T-helper 1 cell treated with Interleukin-12 subunit alpha and Interleukin-12 subunit beta and Interleukin-4 antibody, amounts not matched to agents 30 μg/mL and 1 μg/mL, for 36 hours (primary cell): ENCODE measurements around the gene NR2F6.

ENCODE experiments used
- H3K27ac Mint-ChIP-seq: one replicate; pipeline ENCODE4 v1.8.0; 2021; ENCODE audit warnings: mild to moderate bottlenecking, mixed read lengths
- H3K27me3 Mint-ChIP-seq: one replicate; pipeline ENCODE4 v1.8.0; 2021; ENCODE audit warnings: low read depth, mixed read lengths
- H3K36me3 Mint-ChIP-seq: one replicate; pipeline ENCODE4 v1.8.0; 2021; ENCODE audit warnings: low read depth, mixed read lengths
- H3K4me1 Mint-ChIP-seq: one replicate; pipeline ENCODE4 v1.8.0; 2021; ENCODE audit warnings: low read depth, mixed read lengths
- H3K4me3 Mint-ChIP-seq: one replicate; pipeline ENCODE4 v1.8.0; 2021; ENCODE audit warnings: mild to moderate bottlenecking, moderate library complexity, mixed read lengths
- H3K9me3 Mint-ChIP-seq: one replicate; pipeline ENCODE4 v1.8.0; 2021; ENCODE audit warnings: mixed read lengths

NR2F6 gene

DNA sequence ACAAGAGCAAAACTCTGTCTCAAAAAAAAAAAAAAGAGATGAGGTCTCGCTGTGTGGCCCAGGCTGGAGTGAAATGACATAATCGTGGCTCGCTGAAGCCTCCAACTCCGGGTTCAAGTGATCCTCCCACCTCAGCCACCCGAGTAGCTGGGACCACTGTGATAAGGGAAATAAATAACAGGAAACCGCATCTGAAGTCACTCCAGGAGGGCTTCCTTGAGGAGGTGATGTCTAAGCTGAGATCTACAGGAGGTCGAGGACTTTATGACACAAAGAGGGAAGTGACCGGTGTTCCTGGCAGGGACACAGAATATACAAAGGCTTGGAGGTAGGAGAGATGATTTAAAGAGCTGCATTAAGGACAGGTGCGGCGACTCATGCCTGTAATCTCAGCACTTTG is 8.9 kb upstream of the NR2F6 start:
- Mint-ChIP-seq H3K9me3 (no peaks in the 10 kb centered on the region), H3K4me1 (no peaks in the 10 kb centered on the region), H3K27me3 (no peaks in the 10 kb centered on the region), H3K36me3 (no peaks in the 10 kb centered on the region), H3K4me3 (no peak overlapping the region), H3K27ac (no peak overlapping the region)

DNA sequence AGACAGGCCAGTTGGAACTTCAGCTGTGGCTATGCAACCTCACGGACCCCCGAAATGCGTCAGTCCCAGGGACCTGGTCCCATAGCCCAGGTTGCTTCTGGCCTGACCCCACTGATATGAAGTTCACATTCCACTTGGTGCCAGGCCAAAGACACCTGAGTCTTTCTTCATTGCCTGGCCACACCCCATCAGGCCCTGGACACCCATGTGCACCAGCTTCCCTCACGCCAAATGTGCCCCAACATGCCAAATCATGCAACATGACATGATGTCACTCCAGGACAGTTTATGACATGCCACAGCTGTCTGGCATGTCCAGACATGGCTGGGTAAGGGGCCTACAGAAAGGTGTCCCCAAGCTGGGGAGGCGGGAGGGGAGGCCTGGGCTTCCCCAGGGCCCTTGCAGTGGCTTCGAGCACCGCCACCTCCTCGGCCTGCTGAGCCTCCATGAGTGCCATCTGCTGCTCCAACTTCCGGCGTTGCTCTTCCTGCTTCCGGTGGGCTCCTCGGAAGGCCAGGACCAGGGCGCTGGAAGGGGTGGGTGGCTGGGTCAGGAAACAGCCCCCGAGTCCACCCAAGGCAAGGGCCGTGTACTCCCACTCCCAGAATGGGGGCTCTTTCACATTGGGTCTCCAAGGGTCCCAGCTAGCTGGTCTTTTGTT is 4.3 kb upstream of the NR2F6 start:
- no peaks in the 10 kb centered on the region for H3K36me3 Mint-ChIP-seq
- H3K27me3 Mint-ChIP-seq: peaks cover 8% of the 10 kb centered on the region
- peaks cover 6% of the 10 kb centered on the region for H3K4me1 Mint-ChIP-seq
- no peak overlapping the region for H3K4me3 Mint-ChIP-seq
- H3K27ac Mint-ChIP-seq: no peak overlapping the region
- H3K9me3 Mint-ChIP-seq: no peaks in the 10 kb centered on the region

DNA sequence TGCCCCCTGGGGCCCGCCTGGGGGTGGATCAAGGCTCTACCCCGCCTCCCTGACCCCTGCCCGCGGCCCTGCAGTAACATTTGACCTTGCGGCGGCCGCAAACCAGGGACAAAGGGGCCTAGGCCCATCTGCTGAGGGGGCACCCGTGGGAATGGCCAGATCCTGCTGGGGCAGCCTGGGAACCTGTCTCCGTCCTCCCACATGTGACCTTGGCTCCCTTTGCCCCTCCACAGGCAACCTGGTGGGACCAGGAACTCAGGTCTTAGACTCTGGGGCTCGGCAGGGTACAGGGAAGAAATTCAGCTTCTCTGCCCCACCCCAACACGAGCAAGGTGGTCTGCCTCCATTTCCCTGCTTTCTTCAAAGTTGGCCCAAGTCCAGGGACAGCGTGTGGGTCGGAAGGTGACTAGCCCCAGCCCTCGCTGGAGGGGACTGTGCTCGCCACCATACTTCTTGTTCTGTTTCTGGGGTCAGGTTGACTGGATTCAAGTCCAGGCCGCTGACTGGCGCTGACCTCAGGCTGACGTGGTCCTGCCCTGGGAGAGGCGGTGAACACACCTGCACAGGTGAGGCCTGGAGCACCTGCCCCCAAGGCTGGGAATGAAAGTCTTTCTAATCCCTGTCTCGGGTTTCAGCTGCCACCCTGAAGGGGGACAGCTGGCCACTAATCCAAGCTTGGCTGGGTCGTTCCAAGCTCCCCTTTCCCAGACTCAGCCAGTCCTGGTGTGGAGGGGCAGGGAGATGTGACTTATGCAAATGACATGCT is 2.5 kb upstream of the NR2F6 start:
- peaks cover 8% of the 10 kb centered on the region for H3K27me3 Mint-ChIP-seq
- H3K9me3 Mint-ChIP-seq: no peaks in the 10 kb centered on the region
- no peak overlapping the region for H3K27ac Mint-ChIP-seq
- peaks cover 6% of the 10 kb centered on the region for H3K4me1 Mint-ChIP-seq
- H3K4me3 Mint-ChIP-seq: no peak overlapping the region
- no peaks in the 10 kb centered on the region for H3K36me3 Mint-ChIP-seq

DNA sequence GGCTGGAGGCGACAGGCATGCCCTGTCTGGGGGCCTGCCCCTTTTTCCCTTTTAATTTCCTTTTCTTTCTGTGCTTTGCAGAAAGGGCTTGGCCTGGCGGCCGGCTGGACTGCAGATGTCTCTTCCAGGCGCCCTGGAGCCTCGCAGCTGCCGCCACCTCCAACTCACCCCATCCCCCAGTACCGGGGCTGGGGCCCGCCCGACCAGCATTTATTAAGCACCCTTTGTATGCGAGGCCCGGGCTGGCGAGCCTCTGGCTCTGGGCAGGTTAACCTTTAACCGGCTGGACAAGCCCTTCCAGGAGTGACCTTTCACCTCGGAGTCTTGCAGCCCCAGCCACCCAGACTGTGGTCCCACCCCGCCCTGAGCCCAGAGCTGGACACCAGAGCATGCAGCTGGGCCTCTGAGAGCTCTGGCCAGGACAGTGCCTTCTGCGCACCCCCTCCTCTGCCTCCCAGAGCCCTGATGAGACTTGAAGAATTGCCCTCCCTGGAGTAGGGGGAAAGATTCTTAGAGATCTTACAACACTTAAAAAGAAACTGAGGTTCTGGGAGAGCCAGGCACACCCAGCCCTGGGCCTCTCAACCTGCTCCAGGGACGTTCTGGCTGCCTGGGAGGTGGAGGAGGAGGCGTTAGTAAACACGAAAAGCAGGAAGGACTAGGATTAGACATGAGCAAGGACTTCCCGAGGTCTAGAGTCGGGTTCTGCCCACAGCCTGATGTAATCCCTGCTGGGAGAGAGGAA is 1.1 kb upstream of the NR2F6 start:
- Mint-ChIP-seq H3K27ac (no peak overlapping the region), H3K4me1 (peaks cover 6% of the 10 kb centered on the region), H3K36me3 (no peaks in the 10 kb centered on the region), H3K9me3 (no peaks in the 10 kb centered on the region), H3K27me3 (peaks cover 8% of the 10 kb centered on the region), H3K4me3 (peak overlapping the region; percentile 60)

DNA sequence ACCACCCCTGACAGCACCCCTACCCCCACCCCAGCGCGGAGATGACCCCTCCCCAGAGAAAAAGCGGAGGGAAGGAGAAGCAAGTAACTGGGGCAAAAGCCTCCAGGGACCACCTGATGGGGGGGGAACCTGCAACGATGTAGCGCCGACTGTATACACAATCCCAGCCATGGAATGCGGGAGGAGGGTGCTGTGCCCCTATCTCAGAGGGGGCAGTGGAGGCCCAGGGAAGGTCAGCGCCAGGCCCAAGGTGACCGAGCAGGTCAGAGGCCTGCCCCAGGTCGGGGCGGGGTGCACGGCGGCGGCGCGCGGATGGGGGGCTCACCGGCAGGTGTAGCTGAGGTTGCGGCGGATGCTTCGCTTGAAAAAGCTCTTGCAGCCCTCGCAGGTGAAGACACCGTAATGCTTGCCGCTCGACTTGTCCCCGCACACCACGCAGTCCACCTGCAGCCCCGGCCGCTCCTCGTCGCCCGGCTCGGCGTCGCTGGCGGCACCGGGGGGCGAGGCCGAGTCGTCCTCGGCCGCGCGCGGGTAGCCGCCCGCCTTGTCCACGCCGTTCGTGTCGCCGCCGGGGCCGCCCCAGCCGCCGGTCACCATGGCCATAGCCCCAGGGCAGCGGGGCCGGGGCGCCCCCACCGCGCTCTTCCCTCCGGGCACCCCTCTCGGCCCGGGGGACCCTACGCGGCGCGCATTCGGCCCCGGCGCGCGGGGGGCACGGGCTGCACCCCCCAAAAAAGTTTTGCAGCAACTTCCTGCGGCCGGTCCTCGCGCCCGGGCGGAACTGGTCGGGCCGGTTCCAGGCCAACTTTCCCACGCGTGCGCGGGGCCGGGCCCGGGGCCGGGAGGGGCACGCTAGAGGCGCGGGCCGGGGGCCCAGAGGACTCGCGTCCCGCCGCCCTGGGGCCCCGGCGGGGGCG is 843 bp downstream of the NR2F6 start:
- Mint-ChIP-seq H3K4me3 (peak overlapping the region; percentile 34), H3K9me3 (no peaks in the 10 kb centered on the region), H3K4me1 (peaks cover 6% of the 10 kb centered on the region), H3K27ac (no peak overlapping the region), H3K36me3 (no peaks in the 10 kb centered on the region), H3K27me3 (peaks cover 8% of the 10 kb centered on the region)

DNA sequence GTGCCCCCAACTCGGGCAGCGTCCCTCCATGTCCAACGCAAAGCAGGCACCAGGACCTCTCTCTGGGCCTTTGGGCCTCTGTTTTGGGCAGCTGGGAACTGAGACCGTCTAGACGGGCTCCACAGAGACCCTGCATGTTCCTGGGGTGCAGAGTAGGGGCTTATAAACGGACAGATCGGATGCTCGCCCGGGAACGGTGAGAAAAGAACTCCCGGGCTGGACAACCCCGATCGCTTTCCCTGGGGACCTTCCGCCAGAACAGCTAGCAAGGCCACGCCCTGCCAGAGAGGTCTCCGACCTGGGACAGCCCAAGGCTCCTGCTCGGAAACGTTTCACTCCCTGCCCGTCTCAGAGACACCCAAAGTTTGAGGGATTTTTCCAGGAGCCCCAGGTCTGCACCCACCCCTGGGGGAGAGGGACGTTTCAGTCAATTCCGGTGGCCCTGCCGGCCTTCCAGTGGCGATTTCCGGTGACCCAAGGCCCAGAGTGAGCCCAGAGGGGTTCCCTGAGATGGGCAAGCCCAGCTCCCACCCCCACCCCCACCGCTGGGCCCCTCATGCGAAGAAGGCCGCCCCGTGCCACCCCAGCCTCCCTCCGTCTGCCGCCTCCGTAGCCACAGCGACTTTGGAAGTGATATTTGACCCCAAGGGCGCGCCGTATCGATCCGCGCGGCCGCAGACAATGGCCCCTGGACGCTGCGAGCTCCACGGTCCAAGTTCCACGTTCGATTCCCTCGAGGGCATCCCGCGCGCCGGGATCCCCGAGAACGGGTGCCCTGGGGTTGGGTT is 1.7 kb downstream of the NR2F6 start:
- H3K4me3 Mint-ChIP-seq: peak overlapping the region; percentile 34
- H3K27me3 Mint-ChIP-seq: peaks cover 8% of the 10 kb centered on the region
- H3K4me1 Mint-ChIP-seq: peaks cover 6% of the 10 kb centered on the region
- no peaks in the 10 kb centered on the region for H3K9me3 Mint-ChIP-seq
- H3K36me3 Mint-ChIP-seq: no peaks in the 10 kb centered on the region
- H3K27ac Mint-ChIP-seq: no peak overlapping the region

DNA sequence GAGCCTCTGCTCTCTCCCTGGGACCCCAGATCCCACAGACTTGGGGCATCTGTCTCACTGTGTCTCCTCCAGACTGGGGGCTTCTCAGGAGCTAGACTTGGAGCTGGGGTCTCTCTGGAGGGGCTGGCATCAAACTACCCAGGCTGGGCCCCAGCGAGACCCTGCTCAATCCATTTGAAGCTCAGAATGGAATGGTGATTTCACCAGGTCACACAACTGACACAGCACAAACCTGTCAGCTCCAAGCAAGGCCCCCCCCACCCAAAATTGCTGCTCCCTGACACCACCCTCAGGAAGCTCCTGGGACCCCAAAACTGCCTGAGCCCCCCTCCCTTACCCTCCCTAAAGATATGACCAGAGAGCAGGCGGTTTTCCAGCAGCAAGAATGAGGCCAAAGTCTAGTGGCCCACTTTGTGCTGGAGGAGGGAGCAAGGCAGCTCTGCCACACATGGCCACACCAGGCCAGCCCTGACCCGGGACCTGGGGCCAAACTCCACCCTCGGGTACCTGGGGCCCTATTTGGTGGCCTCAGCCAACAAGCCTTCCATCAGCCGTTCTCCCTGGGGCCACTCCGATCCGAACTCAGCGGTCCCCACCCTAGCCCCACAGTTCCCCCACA is 2.4 kb downstream of the NR2F6 start:
- Mint-ChIP-seq H3K9me3 (no peaks in the 10 kb centered on the region), H3K4me1 (peaks cover 6% of the 10 kb centered on the region), H3K27ac (no peak overlapping the region), H3K36me3 (no peaks in the 10 kb centered on the region), H3K27me3 (peaks cover 8% of the 10 kb centered on the region), H3K4me3 (peak overlapping the region; percentile 31)

DNA sequence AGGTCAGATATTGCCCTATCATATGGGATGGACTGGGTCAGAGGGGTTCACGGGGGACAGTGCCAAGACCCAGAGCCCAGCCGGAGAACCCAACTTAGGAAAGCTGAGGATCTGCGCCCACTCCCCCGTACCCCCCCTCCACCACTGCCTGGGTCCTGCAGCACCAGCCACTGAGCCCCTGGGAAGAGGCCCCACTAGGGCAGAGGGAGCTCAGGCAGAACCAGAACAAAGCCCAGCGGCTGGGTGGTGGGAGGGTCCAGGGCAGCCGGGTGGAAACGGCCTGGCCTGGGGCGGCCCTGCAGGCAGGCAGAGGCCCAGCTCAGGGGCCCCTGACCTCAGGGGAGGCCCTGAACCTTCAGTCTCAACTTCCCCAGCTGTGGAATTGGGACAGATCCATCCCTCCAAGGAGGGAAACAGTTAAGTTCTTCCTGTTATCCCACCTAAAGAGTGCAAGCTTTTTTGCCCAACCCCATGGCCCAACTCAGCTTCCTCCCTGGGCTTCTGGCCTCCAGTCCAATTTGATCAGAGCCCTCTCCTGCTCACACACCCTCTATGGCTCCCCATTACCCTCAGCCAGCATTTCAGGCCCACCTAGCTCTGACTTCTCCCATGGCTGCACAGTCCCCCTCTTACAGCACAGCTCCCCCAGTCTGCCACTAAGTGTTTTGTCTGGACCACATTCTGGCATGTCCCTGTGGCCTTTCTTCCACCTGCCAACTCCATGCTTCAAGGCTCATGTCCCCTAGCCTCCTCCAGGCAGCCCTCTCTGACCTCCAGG is 3.1 kb downstream of the NR2F6 start:
- H3K36me3 Mint-ChIP-seq: no peaks in the 10 kb centered on the region
- H3K27me3 Mint-ChIP-seq: peaks cover 8% of the 10 kb centered on the region
- H3K4me1 Mint-ChIP-seq: peaks cover 7% of the 10 kb centered on the region
- no peaks in the 10 kb centered on the region for H3K9me3 Mint-ChIP-seq
- H3K4me3 Mint-ChIP-seq: no peak overlapping the region
- no peak overlapping the region for H3K27ac Mint-ChIP-seq

DNA sequence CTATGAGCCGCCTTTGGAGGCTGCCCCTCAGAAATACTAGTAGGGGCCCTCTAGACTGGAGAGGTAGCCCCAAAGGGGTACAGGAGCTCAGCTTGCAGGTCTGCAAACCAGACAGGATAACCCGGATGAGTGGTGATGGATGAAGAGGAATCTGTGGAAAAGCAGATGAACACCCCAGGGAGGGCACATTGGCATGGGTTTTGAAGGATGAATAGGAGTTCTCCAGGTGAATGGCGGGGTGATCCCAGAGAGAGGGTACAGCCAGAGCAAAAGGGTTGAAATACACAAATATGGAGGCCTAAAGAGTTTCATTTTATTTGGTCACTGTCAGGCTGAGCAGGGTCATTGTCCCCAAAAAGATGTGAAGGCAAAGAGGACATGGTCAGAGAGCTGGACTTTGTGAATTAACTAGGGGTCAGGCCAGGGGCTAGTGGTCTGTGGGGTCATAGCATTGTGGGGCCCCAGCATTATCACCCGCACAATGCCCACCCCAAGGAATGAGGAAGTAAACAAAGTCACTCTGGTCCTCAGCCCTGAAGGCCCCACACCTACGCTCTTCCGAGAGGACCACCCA is 4.8 kb downstream of the NR2F6 start:
- Mint-ChIP-seq H3K9me3 (no peaks in the 10 kb centered on the region), H3K27me3 (no peaks in the 10 kb centered on the region), H3K4me1 (peaks cover 3% of the 10 kb centered on the region), H3K36me3 (no peaks in the 10 kb centered on the region), H3K4me3 (no peak overlapping the region), H3K27ac (no peak overlapping the region)

DNA sequence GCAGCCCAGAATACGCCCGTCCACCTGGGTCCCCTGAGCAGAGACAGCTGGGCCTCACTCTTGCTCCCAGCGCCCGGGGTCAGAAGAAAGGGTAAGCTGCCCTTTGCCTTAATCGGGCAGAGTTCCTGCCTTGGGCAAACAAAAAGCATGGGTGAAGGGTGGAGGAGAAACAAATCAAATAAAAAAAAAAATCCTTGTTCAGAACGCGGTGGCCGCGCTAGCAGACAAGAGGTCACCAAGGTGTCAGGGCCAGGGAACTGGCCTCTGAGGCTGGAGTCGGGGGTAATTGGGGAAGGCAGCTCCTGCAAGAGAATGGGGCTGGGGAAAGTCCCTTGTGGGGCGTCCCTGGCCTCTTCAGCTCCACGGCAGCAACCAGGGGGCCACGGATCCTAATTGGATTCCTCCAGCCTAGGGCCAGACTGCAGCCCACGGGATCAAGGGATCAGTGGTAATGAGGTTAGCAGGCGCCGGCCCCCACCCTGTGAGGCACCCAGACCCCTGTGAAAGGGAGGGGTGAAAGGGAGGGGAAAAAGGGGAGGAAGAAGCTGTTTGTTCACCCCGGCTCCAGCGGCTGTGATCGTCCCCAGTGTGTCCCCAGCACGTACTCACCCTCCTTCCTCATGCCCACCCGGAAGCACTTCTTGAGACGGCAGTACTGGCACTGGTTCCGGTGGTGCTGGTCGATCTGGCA is 5.5 kb downstream of the NR2F6 start:
- peaks cover 3% of the 10 kb centered on the region for H3K4me1 Mint-ChIP-seq
- H3K27ac Mint-ChIP-seq: no peak overlapping the region
- no peaks in the 10 kb centered on the region for H3K9me3 Mint-ChIP-seq
- no peaks in the 10 kb centered on the region for H3K27me3 Mint-ChIP-seq
- H3K4me3 Mint-ChIP-seq: no peak overlapping the region
- no peaks in the 10 kb centered on the region for H3K36me3 Mint-ChIP-seq

DNA sequence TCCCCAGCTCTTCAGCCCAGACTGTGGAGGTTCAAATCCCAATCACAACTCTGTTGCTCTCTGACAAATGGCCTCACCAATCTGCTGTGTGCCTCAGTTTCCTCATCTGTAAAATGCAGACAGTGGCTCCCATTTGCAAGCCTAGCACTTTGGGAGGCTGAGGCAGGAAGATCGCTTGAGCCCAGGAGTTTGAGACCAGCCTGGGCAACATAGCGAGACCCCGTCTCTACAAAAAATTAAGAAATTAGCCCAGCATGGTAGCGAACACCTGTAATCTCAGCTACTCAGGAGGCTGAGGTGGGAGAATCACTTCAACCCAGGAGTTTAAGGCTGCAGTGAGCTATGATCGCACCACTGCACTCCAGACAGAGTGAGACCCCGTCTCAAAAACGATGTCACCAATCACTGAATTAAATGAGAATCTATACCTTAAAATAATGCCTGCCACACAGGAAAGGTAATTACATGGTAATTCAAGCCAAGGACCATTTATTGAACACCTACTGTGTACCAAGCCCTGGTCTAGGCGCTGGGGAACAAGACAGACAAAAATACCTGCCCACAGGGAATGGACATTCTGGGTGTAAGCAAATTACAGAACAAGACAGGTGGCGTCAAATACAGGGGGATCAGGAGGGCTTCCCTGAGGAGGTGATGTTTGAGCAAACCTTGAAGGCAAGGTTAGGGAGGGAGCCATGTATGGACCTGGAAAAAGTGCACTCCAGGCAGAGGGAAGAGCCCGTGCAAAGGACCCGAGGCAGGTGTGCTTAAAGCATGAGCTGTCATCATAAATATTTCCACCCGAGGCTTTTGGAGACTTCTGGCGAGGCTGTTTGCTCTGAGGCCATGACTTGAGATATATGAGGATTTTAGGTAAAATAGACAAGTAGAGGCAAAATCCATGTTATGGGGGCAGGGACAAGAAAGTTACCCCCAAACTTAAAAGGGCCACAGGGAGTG is 7.7 kb downstream of the NR2F6 start:
- Mint-ChIP-seq H3K27me3 (no peaks in the 10 kb centered on the region), H3K4me3 (peak overlapping the region; percentile 40), H3K36me3 (no peaks in the 10 kb centered on the region), H3K9me3 (no peaks in the 10 kb centered on the region), H3K4me1 (peaks cover 16% of the 10 kb centered on the region), H3K27ac (no peak overlapping the region)
